ENCODE data around the gene XYLT1.
"Not testable (repeated sequence)": the region's sequence is repeated elsewhere in the genome, so short reads cannot be mapped to it uniquely, and the experiment has no call there.

XYLT1 gene

GRCh38 chr16:17350207-17350606 is 120.6 kb downstream of the XYLT1 start:
- no peak for FAIRE-seq

GRCh38 chr16:17348826-17349225 is 121.9 kb downstream of the XYLT1 start:
- FAIRE-seq: no peak

- no peak for FAIRE-seq
Measured at GRCh38 chr16:17348042-17348783, 122.5 kb downstream of the XYLT1 start.

- no peak for FAIRE-seq
Measured at GRCh38 chr16:17347624-17348023, 123.1 kb downstream of the XYLT1 start.

- no peak for FAIRE-seq
Measured at GRCh38 chr16:17346621-17347569, 123.9 kb downstream of the XYLT1 start.

GRCh38 chr16:17345043-17345442 is 125.7 kb downstream of the XYLT1 start:
- FAIRE-seq: no peak

- FAIRE-seq: no peak
Measured at GRCh38 chr16:17343728-17344127, 127.0 kb downstream of the XYLT1 start.

GRCh38 chr16:17343028-17343427 is 127.7 kb downstream of the XYLT1 start:
- FAIRE-seq: no peak

- no peak for FAIRE-seq
Measured at GRCh38 chr16:17342031-17342430, 128.7 kb downstream of the XYLT1 start.

- no peak for FAIRE-seq
Measured at GRCh38 chr16:17340804-17341203, 130.0 kb downstream of the XYLT1 start.

- no peak for FAIRE-seq
Measured at GRCh38 chr16:17339764-17340541, 130.8 kb downstream of the XYLT1 start.

- FAIRE-seq: no peak
Measured at GRCh38 chr16:17338244-17338643, 132.5 kb downstream of the XYLT1 start.

GRCh38 chr16:17336530-17336900 is 134.2 kb downstream of the XYLT1 start:
- FAIRE-seq: no peak

GRCh38 chr16:17335826-17336529 is 134.8 kb downstream of the XYLT1 start:
- FAIRE-seq: no peak

GRCh38 chr16:17335406-17335805 is 135.4 kb downstream of the XYLT1 start:
- FAIRE-seq: not testable (repeated sequence)

- no peak for FAIRE-seq
Measured at GRCh38 chr16:17334096-17334495, 136.7 kb downstream of the XYLT1 start.

GRCh38 chr16:17333229-17333628 is 137.5 kb downstream of the XYLT1 start:
- FAIRE-seq: no peak

GRCh38 chr16:17331991-17332390 is 138.8 kb downstream of the XYLT1 start:
- no peak for FAIRE-seq

- no peak for FAIRE-seq
Measured at GRCh38 chr16:17331071-17331607, 139.6 kb downstream of the XYLT1 start.

GRCh38 chr16:17330044-17330443 is 140.7 kb downstream of the XYLT1 start:
- no peak for FAIRE-seq

GRCh38 chr16:17329391-17329790 is 141.4 kb downstream of the XYLT1 start:
- no peak for FAIRE-seq

- FAIRE-seq: no peak
Measured at GRCh38 chr16:17328932-17329331, 141.8 kb downstream of the XYLT1 start.
